ENCODE data around the gene VSTM4. TPM values are rescaled to one million over a fixed set of nuclear protein-coding genes. Genes with fewer than 3 reads are reported as not detected.

Gene VSTM4
- total and polyA plus RNA-seq, 2 donors (not counting 1 experiment from before 2014, with no cell fraction given): not detected

DNA sequence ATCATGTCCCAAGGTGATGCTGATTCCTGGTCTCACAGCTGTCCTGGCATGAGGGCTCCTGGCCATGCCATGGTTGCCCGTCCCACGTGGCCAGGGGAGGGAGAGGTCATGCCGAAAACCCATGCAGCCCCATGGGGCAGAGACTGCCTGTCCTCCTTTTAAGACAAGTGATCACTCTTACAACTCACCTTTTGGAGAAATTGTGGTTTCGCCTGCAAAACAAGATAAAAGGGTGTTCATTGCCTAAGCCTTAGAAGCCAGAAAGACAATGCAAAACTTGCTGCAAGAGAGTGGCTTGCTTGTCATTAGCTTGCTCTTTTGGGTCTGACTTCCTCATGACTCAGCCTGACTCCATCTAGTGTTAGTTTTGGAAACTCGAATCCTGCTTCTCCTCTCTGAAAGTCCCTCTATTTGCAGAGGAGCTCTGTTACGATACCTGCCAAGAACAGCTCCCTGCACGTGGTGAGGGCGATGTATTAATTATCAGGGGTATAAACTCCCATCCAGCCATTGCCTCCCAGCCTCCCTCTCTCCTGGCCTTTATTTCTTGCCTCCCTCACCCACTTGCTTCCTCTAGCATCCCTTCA lies 46.2 kb upstream of the VSTM4 start:
- H3K79me2 ChIP-seq (ENCODE audit: control insufficient read depth, insufficient read depth, low read length): no peaks in the 10 kb centered on the region
- no peak overlapping the region for H3K4me3 ChIP-seq (ENCODE audit: control extremely low read depth in 1 of 5, extremely low read depth in 1 of 5, insufficient read depth in 1 of 5, low read depth in 2 of 5, low read length in 4 of 5)
- no peak overlapping the region for H3K4me3 Mint-ChIP-seq
- no peak for DNase-seq
- H3K4me2 ChIP-seq (replicated peaks; ENCODE audit: low read depth, low read length, poor library complexity, severe bottlenecking): no peak overlapping the region
- WGBS (ENCODE audit: insufficient coverage): 79% methylated on average over 3 of the region's 8 CpGs
- no peaks in the 10 kb centered on the region for H3K27me3 Mint-ChIP-seq
- POLR2A ChIA-PET: no interaction called here
- intact Hi-C loops (cut with micrococcal nuclease): no loop called here
- H3K4me1 ChIP-seq (ENCODE audit: control insufficient read depth in 2 of 2, insufficient read depth in 2 of 2, low read length in 2 of 2): no peaks in the 10 kb centered on the region
- H2AFZ ChIP-seq (ENCODE audit: insufficient read depth, low read depth, low read length, poor library complexity, severe bottlenecking): no peak overlapping the region
- no peak overlapping the region for H3K27ac Mint-ChIP-seq
- H3K36me3 ChIP-seq (replicated peaks in 1 of 2; ENCODE audit: control extremely low read depth in 1 of 2, control insufficient read depth in 1 of 2, extremely low read depth in 1 of 2, insufficient read depth in 2 of 2, low read length in 1 of 2): no peaks in the 10 kb centered on the region
- no peaks in the 10 kb centered on the region for H4K20me1 ChIP-seq (ENCODE audit: control insufficient read depth, insufficient read depth, low read length, poor library complexity, severe bottlenecking)
- H3K9me3 Mint-ChIP-seq (ENCODE audit: insufficient read depth): no peaks in the 10 kb centered on the region
- no peaks in the 10 kb centered on the region for H3K27me3 ChIP-seq (replicated peaks in 1 of 4; ENCODE audit: control extremely low read depth in 1 of 4, control insufficient read depth in 3 of 4, insufficient read depth in 4 of 4, low read length in 3 of 4)
- peaks cover 10% of the 10 kb centered on the region for H3K4me1 Mint-ChIP-seq
- H3K9ac ChIP-seq (ENCODE audit: low read length): no peak overlapping the region
- ATAC-seq (ENCODE audit: low read depth): no peak
- no peak overlapping the region for H3K27ac ChIP-seq (ENCODE audit: low read length in 2 of 2)
- H3K9me3 ChIP-seq (ENCODE audit: control extremely low read depth in 1 of 3, control insufficient read depth in 2 of 3, insufficient read depth in 1 of 3, low read length in 2 of 3): no peaks in the 10 kb centered on the region
- TF ChIP-seq, protein P1, sequence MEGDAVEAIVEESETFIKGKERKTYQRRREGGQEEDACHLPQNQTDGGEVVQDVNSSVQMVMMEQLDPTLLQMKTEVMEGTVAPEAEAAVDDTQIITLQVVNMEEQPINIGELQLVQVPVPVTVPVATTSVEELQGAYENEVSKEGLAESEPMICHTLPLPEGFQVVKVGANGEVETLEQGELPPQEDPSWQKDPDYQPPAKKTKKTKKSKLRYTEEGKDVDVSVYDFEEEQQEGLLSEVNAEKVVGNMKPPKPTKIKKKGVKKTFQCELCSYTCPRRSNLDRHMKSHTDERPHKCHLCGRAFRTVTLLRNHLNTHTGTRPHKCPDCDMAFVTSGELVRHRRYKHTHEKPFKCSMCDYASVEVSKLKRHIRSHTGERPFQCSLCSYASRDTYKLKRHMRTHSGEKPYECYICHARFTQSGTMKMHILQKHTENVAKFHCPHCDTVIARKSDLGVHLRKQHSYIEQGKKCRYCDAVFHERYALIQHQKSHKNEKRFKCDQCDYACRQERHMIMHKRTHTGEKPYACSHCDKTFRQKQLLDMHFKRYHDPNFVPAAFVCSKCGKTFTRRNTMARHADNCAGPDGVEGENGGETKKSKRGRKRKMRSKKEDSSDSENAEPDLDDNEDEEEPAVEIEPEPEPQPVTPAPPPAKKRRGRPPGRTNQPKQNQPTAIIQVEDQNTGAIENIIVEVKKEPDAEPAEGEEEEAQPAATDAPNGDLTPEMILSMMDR (IDR thresholded peaks at IDR 0.05): no peak
- no peak for TF ChIP-seq EZH2 (IDR thresholded peaks at IDR 0.05; ENCODE audit: borderline replicate concordance, insufficient read depth, low read depth, low read length, poor library complexity, severe bottlenecking)
- CTCF ChIA-PET: interaction anchor here (1.2 to 1.3 kb wide), 2 partner anchors 9 to 504 kb away, joined by 4 to 5 read pairs; no protein-coding TSS in a partner anchor

GRCh38 chr10:49160814-49161213 lies 45.5 kb upstream of the VSTM4 start:
- Histone ChIP-seq H3K27me3 (replicated peaks in 1 of 4; ENCODE audit: control extremely low read depth in 1 of 4, control insufficient read depth in 3 of 4, insufficient read depth in 4 of 4, low read length in 3 of 4) (no peaks in the 10 kb centered on the region), H3K36me3 (replicated peaks in 1 of 2; ENCODE audit: control extremely low read depth in 1 of 2, control insufficient read depth in 1 of 2, extremely low read depth in 1 of 2, insufficient read depth in 2 of 2, low read length in 1 of 2) (no peaks in the 10 kb centered on the region), H3K4me1 (ENCODE audit: control insufficient read depth in 2 of 2, insufficient read depth in 2 of 2, low read length in 2 of 2) (no peaks in the 10 kb centered on the region), H3K9me3 (ENCODE audit: control extremely low read depth in 1 of 3, control insufficient read depth in 2 of 3, insufficient read depth in 1 of 3, low read length in 2 of 3) (no peaks in the 10 kb centered on the region), H2AFZ (ENCODE audit: insufficient read depth, low read depth, low read length, poor library complexity, severe bottlenecking) (no peak overlapping the region), H4K20me1 (ENCODE audit: control insufficient read depth, insufficient read depth, low read length, poor library complexity, severe bottlenecking) (no peaks in the 10 kb centered on the region), H3K79me2 (ENCODE audit: control insufficient read depth, insufficient read depth, low read length) (no peaks in the 10 kb centered on the region), H3K27ac (ENCODE audit: low read length in 2 of 2) (no peak overlapping the region), H3K4me3 (ENCODE audit: control extremely low read depth in 1 of 5, extremely low read depth in 1 of 5, insufficient read depth in 1 of 5, low read depth in 2 of 5, low read length in 4 of 5) (no peak overlapping the region), H3K9ac (ENCODE audit: low read length) (no peak overlapping the region), H3K4me2 (replicated peaks; ENCODE audit: low read depth, low read length, poor library complexity, severe bottlenecking) (no peak overlapping the region)
- intact Hi-C loops (cut with micrococcal nuclease): no loop called here
- Mint-ChIP-seq H3K4me1 (peaks cover 10% of the 10 kb centered on the region), H3K4me3 (no peak overlapping the region), H3K27ac (no peak overlapping the region), H3K27me3 (no peaks in the 10 kb centered on the region), H3K9me3 (ENCODE audit: insufficient read depth) (no peaks in the 10 kb centered on the region)
- ChIA-PET POLR2A (no interaction called here), CTCF (interaction anchor here (1.2 kb wide), 1 partner anchor 10 kb away, joined by 4 read pairs; no protein-coding TSS in a partner anchor)
- TF ChIP-seq EZH2 (IDR thresholded peaks at IDR 0.05; ENCODE audit: borderline replicate concordance, insufficient read depth, low read depth, low read length, poor library complexity, severe bottlenecking): no peak
- TF ChIP-seq, protein P1 (IDR thresholded peaks at IDR 0.05): no peak
- ATAC-seq (ENCODE audit: low read depth) (no peak), DNase-seq (no peak)
- WGBS (ENCODE audit: insufficient coverage): 100% methylated on average over 1 of the region's 5 CpGs

Measured in B cell (primary cell).